Astrocyte (in vitro differentiated cells and primary cell): Measurements from ENCODE around the gene TDP1. TPM values are rescaled to one million over a fixed set of nuclear protein-coding genes. Genes with fewer than 3 reads are reported as not detected.
A peak's percentile ranks its signal among the peaks of the same experiment; 100 is the strongest.

Experiments
- DNase-seq: peaks from one replicate; pipeline ENCODE4 v3.0.0-alpha.2; 2010; ENCODE audit warnings: low read depth
- FAIRE-seq: peaks from 2 replicates; lab custom pipeline; 2011; peaks lifted over from hg19 to GRCh38; lab: Jason Lieb, UNC
- H2AFZ ChIP-seq: 2 replicates; pipeline ENCODE4 v1.6.0; 2012; ENCODE audit warnings: low read depth, low read length, inconsistent platforms
- H3K27ac ChIP-seq: 2 replicates; pipeline ENCODE4 v1.5.1; 2011; ENCODE audit warnings: low read depth, low read length, inconsistent platforms
- H3K27me3 ChIP-seq: 2 replicates; pipeline ENCODE4 v1.6.0; 2011; ENCODE audit warnings: low read length, inconsistent platforms; ENCODE audit not compliant: insufficient read depth
- H3K36me3 ChIP-seq: 2 replicates; pipeline ENCODE4 v1.5.1; 2011; ENCODE audit warnings: low read length, inconsistent platforms; ENCODE audit not compliant: insufficient read depth
- H3K4me1 ChIP-seq: 2 replicates; pipeline ENCODE4 v1.5.1; 2011; ENCODE audit warnings: low read length, inconsistent platforms; ENCODE audit not compliant: insufficient read depth
- H3K4me2 ChIP-seq: 2 replicates; pipeline ENCODE4 v1.6.0; 2012; ENCODE audit warnings: low read length, inconsistent platforms
- H3K4me3 ChIP-seq: 2 replicates; pipeline ENCODE4 v1.5.1; 2011; ENCODE audit warnings: low read depth, mild to moderate bottlenecking, low read length, inconsistent platforms; ENCODE audit not compliant: insufficient read depth
- H3K79me2 ChIP-seq: 2 replicates; pipeline ENCODE4 v1.6.0; 2012; ENCODE audit warnings: mild to moderate bottlenecking, low read length, inconsistent platforms; ENCODE audit not compliant: insufficient read depth
- H3K9ac ChIP-seq: 2 replicates; pipeline ENCODE4 v1.6.0; 2012; ENCODE audit warnings: mild to moderate bottlenecking, low read length, inconsistent platforms
- H3K9me3 ChIP-seq: 2 replicates; pipeline ENCODE4 v1.5.1; 2012; ENCODE audit warnings: low read depth, mild to moderate bottlenecking, low read length, inconsistent platforms; ENCODE audit not compliant: insufficient read depth
- H4K20me1 ChIP-seq: 2 replicates; pipeline ENCODE4 v1.6.0; 2012; ENCODE audit warnings: low read length, inconsistent platforms; ENCODE audit not compliant: insufficient read depth
- H3K27ac Mint-ChIP-seq: one replicate; pipeline ENCODE4 v1.8.0; 2021; ENCODE audit warnings: mild to moderate bottlenecking, mixed read lengths; ENCODE audit not compliant: unreplicated experiment
- H3K27me3 Mint-ChIP-seq: one replicate; pipeline ENCODE4 v1.8.0; 2021; ENCODE audit warnings: low read depth, mixed read lengths; ENCODE audit not compliant: unreplicated experiment
- H3K36me3 Mint-ChIP-seq: one replicate; pipeline ENCODE4 v1.8.0; 2021; ENCODE audit warnings: low read depth, mixed read lengths; ENCODE audit not compliant: unreplicated experiment
- H3K4me1 Mint-ChIP-seq: one replicate; pipeline ENCODE4 v1.8.0; 2021; ENCODE audit warnings: low read depth, mixed read lengths; ENCODE audit not compliant: unreplicated experiment
- H3K4me3 Mint-ChIP-seq: one replicate; pipeline ENCODE4 v1.8.0; 2021; ENCODE audit warnings: mild to moderate bottlenecking, moderate library complexity, mixed read lengths; ENCODE audit not compliant: unreplicated experiment
- H3K9me3 Mint-ChIP-seq: one replicate; pipeline ENCODE4 v1.8.0; 2021; ENCODE audit warnings: mild to moderate bottlenecking, mixed read lengths; ENCODE audit not compliant: unreplicated experiment
- EZH2 ChIP-seq: IDR thresholded peaks from 2 replicates; pipeline ENCODE4 v1.6.1; 2012; ENCODE audit warnings: mild to moderate bottlenecking, low read length, inconsistent platforms; ENCODE audit not compliant: insufficient read depth
- total RNA-seq: library from RNA; stranded (reverse); gene quantifications from 2 replicates; pipeline ENCODE4 v1.2.1, GENCODE V29; 2021
- TF ChIP-seq, protein P1 (sequence below): IDR thresholded peaks from 2 replicates; pipeline ENCODE4 v1.5.1; 2011; ENCODE audit warnings: low read depth, mild to moderate bottlenecking, inconsistent platforms, low read length, moderate library complexity; ENCODE audit not compliant: insufficient read depth

TDP1 gene
- total RNA-seq, 1 donor from 2014 or later, result 17.0 TPM

DNA sequence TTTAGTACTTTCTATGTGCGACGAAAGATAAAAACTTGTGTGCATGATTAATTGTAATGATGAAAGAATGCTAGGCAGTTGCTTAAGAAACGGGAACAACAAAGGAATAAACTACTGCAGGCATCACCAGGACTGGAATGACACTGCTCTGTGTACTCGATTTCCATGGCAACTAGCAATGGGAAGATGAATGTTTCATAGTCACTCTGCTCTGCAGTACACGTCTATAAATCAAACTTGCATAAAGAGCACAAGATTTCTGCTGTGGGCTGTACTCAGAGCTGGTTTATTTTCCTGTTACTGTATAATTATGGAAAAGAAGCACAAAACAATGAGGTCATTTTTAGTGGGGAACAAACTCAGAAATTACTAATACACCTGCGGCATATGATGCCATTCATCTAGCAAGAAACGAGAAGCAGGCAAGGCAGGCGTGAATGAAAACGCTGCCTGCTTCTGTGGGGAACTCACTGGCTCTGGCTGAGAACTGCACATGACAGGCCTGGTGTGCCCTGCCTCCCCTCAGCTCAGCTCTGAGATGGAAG lies 43.0 kb upstream of the TDP1 start:
- Histone ChIP-seq H3K79me2 (no peaks in the 10 kb centered on the region), H3K36me3 (no peaks in the 10 kb centered on the region), H3K4me2 (peak overlapping the region; percentile 75), H3K4me1 (peaks cover 33% of the 10 kb centered on the region), H3K9me3 (no peaks in the 10 kb centered on the region), H2AFZ (no peak overlapping the region), H3K4me3 (no peak overlapping the region), H3K27me3 (no peaks in the 10 kb centered on the region), H4K20me1 (no peaks in the 10 kb centered on the region), H3K27ac (peak overlapping the region; percentile 92), H3K9ac (peak overlapping the region; percentile 83)
- Mint-ChIP-seq H3K27ac (peak overlapping the region; percentile 100), H3K4me1 (peaks cover 39% of the 10 kb centered on the region), H3K4me3 (peak overlapping the region; percentile 18), H3K27me3 (no peaks in the 10 kb centered on the region), H3K36me3 (no peaks in the 10 kb centered on the region), H3K9me3 (peaks cover 5% of the 10 kb centered on the region)
- TF ChIP-seq, protein P1, sequence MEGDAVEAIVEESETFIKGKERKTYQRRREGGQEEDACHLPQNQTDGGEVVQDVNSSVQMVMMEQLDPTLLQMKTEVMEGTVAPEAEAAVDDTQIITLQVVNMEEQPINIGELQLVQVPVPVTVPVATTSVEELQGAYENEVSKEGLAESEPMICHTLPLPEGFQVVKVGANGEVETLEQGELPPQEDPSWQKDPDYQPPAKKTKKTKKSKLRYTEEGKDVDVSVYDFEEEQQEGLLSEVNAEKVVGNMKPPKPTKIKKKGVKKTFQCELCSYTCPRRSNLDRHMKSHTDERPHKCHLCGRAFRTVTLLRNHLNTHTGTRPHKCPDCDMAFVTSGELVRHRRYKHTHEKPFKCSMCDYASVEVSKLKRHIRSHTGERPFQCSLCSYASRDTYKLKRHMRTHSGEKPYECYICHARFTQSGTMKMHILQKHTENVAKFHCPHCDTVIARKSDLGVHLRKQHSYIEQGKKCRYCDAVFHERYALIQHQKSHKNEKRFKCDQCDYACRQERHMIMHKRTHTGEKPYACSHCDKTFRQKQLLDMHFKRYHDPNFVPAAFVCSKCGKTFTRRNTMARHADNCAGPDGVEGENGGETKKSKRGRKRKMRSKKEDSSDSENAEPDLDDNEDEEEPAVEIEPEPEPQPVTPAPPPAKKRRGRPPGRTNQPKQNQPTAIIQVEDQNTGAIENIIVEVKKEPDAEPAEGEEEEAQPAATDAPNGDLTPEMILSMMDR, result no peak
- TF ChIP-seq EZH2, result no peak
- DNase-seq (peak; percentile 98), FAIRE-seq (peak; percentile 41)

DNA sequence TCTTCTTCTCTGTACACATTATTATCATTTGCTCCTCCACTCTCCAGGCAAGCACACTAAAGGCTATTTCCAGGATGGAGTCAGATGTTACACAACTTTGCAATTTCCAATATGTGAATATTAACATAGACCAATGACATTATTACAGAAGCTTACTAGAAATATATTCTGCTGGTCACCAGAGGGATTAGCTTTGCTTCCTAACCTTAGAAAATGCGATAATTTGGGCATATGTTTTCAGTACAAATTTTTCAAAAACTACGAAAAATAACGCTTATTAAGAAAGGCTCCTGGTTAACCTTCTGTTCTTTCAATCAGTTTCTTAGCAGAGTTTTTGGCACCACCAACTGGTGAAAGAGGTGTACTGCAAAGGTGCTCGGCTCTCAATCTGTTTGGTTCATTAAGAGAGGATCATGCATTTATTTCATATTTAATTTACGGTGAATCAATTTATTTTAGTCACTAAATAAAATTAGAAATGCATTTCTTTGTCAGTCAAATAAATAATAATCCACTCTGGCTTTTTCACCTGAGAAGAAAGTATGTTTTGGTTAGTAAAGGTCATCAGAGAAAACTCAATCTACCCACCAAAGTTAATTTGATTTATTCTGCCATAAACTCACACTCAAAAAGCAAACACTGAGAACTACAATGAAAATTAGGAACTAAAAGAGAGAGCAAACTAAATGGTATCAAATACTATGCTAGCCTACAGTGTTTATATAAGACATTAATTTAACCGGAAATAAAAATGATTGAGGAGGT lies 40.4 kb upstream of the TDP1 start:
- Histone ChIP-seq H3K4me3 (no peak overlapping the region), H3K4me1 (peaks cover 30% of the 10 kb centered on the region), H3K36me3 (no peaks in the 10 kb centered on the region), H3K9ac (peak overlapping the region; percentile 65), H3K27me3 (no peaks in the 10 kb centered on the region), H3K9me3 (no peaks in the 10 kb centered on the region), H2AFZ (no peak overlapping the region), H3K4me2 (peak overlapping the region; percentile 21), H3K79me2 (no peaks in the 10 kb centered on the region), H4K20me1 (no peaks in the 10 kb centered on the region), H3K27ac (peak overlapping the region; percentile 77)
- TF ChIP-seq, protein P1, result peak; percentile 99
- TF ChIP-seq EZH2, result no peak
- no peaks in the 10 kb centered on the region for H3K36me3 Mint-ChIP-seq
- H3K4me3 Mint-ChIP-seq, result no peak overlapping the region
- DNase-seq (peak; percentile 37), FAIRE-seq (peak; percentile 64)
- H3K4me1 Mint-ChIP-seq, result peaks cover 26% of the 10 kb centered on the region
- no peak overlapping the region for H3K27ac Mint-ChIP-seq
- H3K27me3 Mint-ChIP-seq, result no peaks in the 10 kb centered on the region
- no peaks in the 10 kb centered on the region for H3K9me3 Mint-ChIP-seq

DNA sequence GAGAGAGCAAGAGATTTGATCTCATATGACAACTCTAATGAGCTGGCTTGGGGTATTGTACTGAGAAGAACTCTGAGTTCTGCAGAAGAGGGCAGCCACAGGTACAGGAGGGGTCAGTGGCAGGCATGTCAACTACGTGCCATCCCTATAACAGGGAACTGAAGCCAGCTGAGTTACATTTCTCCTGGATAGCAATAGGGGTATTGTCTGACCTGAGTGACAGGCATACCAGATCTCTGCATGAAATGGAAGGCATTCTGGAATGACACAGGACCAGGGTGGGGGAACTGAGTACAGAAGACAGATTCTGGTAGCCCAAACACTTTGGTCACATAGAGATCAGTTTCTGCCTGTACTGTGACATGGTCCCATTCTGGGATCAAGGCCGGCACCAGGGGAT lies 37.0 kb upstream of the TDP1 start:
- Histone ChIP-seq H3K9me3 (no peaks in the 10 kb centered on the region), H2AFZ (no peak overlapping the region), H3K79me2 (no peaks in the 10 kb centered on the region), H3K4me1 (peaks cover 23% of the 10 kb centered on the region), H3K27ac (no peak overlapping the region), H3K4me3 (no peak overlapping the region), H3K4me2 (no peak overlapping the region), H3K9ac (no peak overlapping the region), H3K27me3 (no peaks in the 10 kb centered on the region), H3K36me3 (no peaks in the 10 kb centered on the region), H4K20me1 (no peaks in the 10 kb centered on the region)
- TF ChIP-seq, protein P1, result no peak
- no peak for TF ChIP-seq EZH2
- no peaks in the 10 kb centered on the region for H3K36me3 Mint-ChIP-seq
- H3K27me3 Mint-ChIP-seq, result no peaks in the 10 kb centered on the region
- H3K9me3 Mint-ChIP-seq, result no peaks in the 10 kb centered on the region
- DNase-seq, result no peak
- no peak for FAIRE-seq
- peak overlapping the region; percentile 49 for H3K27ac Mint-ChIP-seq
- no peak overlapping the region for H3K4me3 Mint-ChIP-seq
- H3K4me1 Mint-ChIP-seq, result peaks cover 10% of the 10 kb centered on the region
